Measurements from ENCODE around the gene DNAH1. TPM values are rescaled to one million over a fixed set of nuclear protein-coding genes. Genes with fewer than 3 reads are reported as not detected.

DNAH1 gene
- total and polyA plus RNA-seq, 2 of the 13 experiments (the other 11 are each of a cell fraction or from before 2014, with no cell fraction given), result 0.64 to 3.5 TPM

GRCh38 chr3:52305926-52306325 lies 10.2 kb upstream of the DNAH1 start:
- Histone ChIP-seq H3K36me3 (replicated peaks in 1 of 2; ENCODE audit: control insufficient read depth in 1 of 2, insufficient read depth in 2 of 2, low read length in 2 of 2) (no peaks in the 10 kb centered on the region), H3K4me1 (ENCODE audit: insufficient read depth, low read length) (peaks cover 53% of the 10 kb centered on the region), H3K27ac (ENCODE audit: extremely low read length, insufficient read depth, low read length) (no peak overlapping the region), H3K9me3 (ENCODE audit: low read length) (no peaks in the 10 kb centered on the region), H3K4me2 (ENCODE audit: low read depth, low read length) (no peak overlapping the region), H4K20me1 (ENCODE audit: insufficient read depth, low read length) (no peaks in the 10 kb centered on the region; the same call in 1 of the 2 replicates), H3K4me3 (replicated peaks in 1 of 3; ENCODE audit: insufficient read depth in 1 of 3, low read depth in 2 of 3, low read length in 3 of 3) (no peak overlapping the region), H2AFZ (ENCODE audit: low read length) (no peak overlapping the region), H3K27me3 (ENCODE audit: control insufficient read depth in 1 of 2, insufficient read depth in 2 of 2, low read length in 2 of 2) (no peaks in the 10 kb centered on the region), H3K9ac (ENCODE audit: insufficient read depth, low read depth, low read length) (no peak overlapping the region), H3K79me2 (ENCODE audit: insufficient read depth, low read length) (no peaks in the 10 kb centered on the region)
- intact Hi-C loops (cut with micrococcal nuclease; ENCODE audit: unreplicated experiment) (no loop called here), in situ Hi-C loops (cut with HindIII; ENCODE audit: extremely low pct_ligation_motif_present, low pct_unique_long_range_greater_than_20kb) (no loop called here)
- POLR2A ChIA-PET, result no interaction called here
- BruUV-seq (replicated peaks), result no TSS peak
- CTCF ChIA-PET (ENCODE audit: low intra/inter-chr PET ratio, low total read pairs), result no interaction called here
- no peak for DNase-seq (ENCODE audit: low spot score)
- WGBS (ENCODE audit: low lambda C conversion rate), result 78% methylated on average over 5 of the region's 5 CpGs
- TF ChIP-seq ZNF414 (CRISPR knock-in tag; IDR thresholded peaks at IDR 0.05), result no peak
- TF ChIP-seq RFX3 (CRISPR knock-in tag; IDR thresholded peaks at IDR 0.05), result no peak
- no peak for TF ChIP-seq MXD1 (CRISPR knock-in tag; IDR thresholded peaks at IDR 0.05)
- TF ChIP-seq ZNF772 (CRISPR knock-in tag; IDR thresholded peaks at IDR 0.05), result no peak
- no peak for TF ChIP-seq ZNF510 (CRISPR knock-in tag; IDR thresholded peaks at IDR 0.05; ENCODE audit: low read depth)
- TF ChIP-seq ZBTB43 (CRISPR knock-in tag; conservative IDR thresholded peaks at IDR 0.05), result no peak
- no peak for TF ChIP-seq ZNF549 (CRISPR knock-in tag; IDR thresholded peaks at IDR 0.05)
- TF ChIP-seq ZSCAN30 (CRISPR knock-in tag; IDR thresholded peaks at IDR 0.05), result no peak
- no peak for TF ChIP-seq ZNF274 (CRISPR knock-in tag; IDR thresholded peaks at IDR 0.05)
- no peak for TF ChIP-seq ZNF567 (CRISPR knock-in tag; IDR thresholded peaks at IDR 0.05; ENCODE audit: borderline replicate concordance)
- TF ChIP-seq TAF15 (IDR thresholded peaks at IDR 0.05; ENCODE audit: low read depth, low read length, poor library complexity, severe bottlenecking), result no peak
- no peak for FAIRE-seq
- no peak for ATAC-seq
